Mucosa of descending colon (tissue), 3 donors: ENCODE results near the gene ZBTB46. TPM values are rescaled to one million over a fixed set of nuclear protein-coding genes. Genes with fewer than 3 reads are reported as not detected.
A peak's percentile ranks its signal among the peaks of the same experiment; 100 is the strongest.

ENCODE experiments used
- ATAC-seq: fragments of 200-7000 bp; cut with Tn5 transposase; one replicate; pipeline ENCODE4 v1.9.1; 2020; ENCODE audit warnings: mild to moderate bottlenecking, moderate library complexity
- DNase-seq, 3 donors: peaks; one replicate each; pipeline ENCODE4 v3.0.0-alpha.2; 2020
- H3K36me3 ChIP-seq: fragments of 200-600 bp; one replicate; pipeline ENCODE4 v1.8.0; 2021; ENCODE audit warnings: low read depth, mild to moderate bottlenecking
- H3K4me1 ChIP-seq: fragments of 200-600 bp; one replicate; pipeline ENCODE4 v1.8.0; 2021; ENCODE audit warnings: low read depth, mild to moderate bottlenecking
- H3K4me3 ChIP-seq: fragments of 200-600 bp; one replicate; pipeline ENCODE4 v1.8.0; 2021; ENCODE audit warnings: mild to moderate bottlenecking
- H3K9me3 ChIP-seq: fragments of 200-600 bp; one replicate; pipeline ENCODE4 v1.8.0; 2021; ENCODE audit warnings: mild to moderate bottlenecking
- intact Hi-C, 2 donors: fragments of 100-400 bp; cut with DNase I in 1 of 2; cut with micrococcal nuclease in 1 of 2; formaldehyde crosslinking; loops; one replicate each; pipeline versions ENCODE4 v1.11.0 to v1.11.1; 2022; cut with DNase I, micrococcal nuclease
- total RNA-seq, 3 donors: library from RNA; stranded (reverse); fragmentation: NEBNext Ultra II Directional in 2 of 3; extraction: Animal tissue kit (Norgen Biotek cat#: 25700) in 2 of 3; gene quantifications; one replicate each; pipeline versions ENCODE4 v1.2.1 to v1.2.4, GENCODE V29; 2021 to 2023
- TF ChIP-seq, protein P1 (sequence below): fragments of 200-600 bp; IDR thresholded peaks from one replicate; pipeline ENCODE4 v1.8.0; 2022; ENCODE audit warnings: antibody characterized with exemption, mild to moderate bottlenecking
- donor health status: DM: no; HTN: no; CAD: no; lungs with moderate emphysema.
- donor health status: DM: no; HTN: no; CAD: no.
- donor health status: DM: no; HTN: yes; CAD: no.

The ZBTB46 gene
- total RNA-seq, 3 donors from 2014 or later: 3.1 to 5.7 (median 3.3) TPM

DNA sequence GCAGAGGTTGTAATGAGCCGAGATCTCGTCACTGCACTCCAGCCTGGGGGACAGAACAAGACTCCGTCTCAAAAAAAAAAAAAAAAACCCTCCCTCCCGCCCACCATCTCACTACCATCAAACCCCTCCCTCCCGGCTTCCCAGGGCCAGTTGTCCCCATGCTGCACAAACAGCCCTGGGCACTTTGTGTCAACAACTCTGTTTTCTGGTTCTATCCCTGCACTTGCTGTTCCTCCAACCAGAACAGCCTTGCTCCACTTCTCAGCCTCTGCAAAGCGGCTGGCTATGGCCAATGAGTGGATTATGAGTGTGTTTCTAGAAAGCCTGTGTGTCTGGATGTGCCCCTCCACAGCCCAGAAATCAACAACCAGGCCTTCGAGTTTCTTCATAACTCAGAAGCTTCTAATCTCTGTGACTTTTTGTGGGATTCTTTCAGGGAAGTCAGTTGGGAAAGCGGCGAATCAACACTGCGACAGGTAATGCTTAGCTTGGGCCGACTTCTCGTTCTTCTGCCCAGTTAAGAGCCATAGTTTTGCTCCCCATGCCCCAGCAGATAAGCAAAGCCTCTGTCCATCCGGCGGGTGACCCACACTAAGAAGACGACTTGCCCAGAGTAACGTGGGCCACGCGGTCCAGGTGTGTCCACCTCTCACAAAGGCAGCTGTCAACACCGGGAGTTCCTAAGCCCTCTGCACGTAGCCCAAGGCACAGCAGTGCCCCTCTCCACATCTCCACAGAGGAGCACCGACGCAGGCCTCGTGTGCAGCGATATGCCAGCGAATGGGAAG is 5.5 kb downstream of the ZBTB46 start:
- ATAC-seq (no peak), DNase-seq (no peak)
- no peak overlapping the region for H3K4me3 ChIP-seq
- intact Hi-C loops: no loop called here
- peaks cover 6% of the 10 kb centered on the region for H3K4me1 ChIP-seq
- TF ChIP-seq, protein P1, sequence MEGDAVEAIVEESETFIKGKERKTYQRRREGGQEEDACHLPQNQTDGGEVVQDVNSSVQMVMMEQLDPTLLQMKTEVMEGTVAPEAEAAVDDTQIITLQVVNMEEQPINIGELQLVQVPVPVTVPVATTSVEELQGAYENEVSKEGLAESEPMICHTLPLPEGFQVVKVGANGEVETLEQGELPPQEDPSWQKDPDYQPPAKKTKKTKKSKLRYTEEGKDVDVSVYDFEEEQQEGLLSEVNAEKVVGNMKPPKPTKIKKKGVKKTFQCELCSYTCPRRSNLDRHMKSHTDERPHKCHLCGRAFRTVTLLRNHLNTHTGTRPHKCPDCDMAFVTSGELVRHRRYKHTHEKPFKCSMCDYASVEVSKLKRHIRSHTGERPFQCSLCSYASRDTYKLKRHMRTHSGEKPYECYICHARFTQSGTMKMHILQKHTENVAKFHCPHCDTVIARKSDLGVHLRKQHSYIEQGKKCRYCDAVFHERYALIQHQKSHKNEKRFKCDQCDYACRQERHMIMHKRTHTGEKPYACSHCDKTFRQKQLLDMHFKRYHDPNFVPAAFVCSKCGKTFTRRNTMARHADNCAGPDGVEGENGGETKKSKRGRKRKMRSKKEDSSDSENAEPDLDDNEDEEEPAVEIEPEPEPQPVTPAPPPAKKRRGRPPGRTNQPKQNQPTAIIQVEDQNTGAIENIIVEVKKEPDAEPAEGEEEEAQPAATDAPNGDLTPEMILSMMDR: no peak
- no peaks in the 10 kb centered on the region for H3K9me3 ChIP-seq
- H3K36me3 ChIP-seq: no peaks in the 10 kb centered on the region

DNA sequence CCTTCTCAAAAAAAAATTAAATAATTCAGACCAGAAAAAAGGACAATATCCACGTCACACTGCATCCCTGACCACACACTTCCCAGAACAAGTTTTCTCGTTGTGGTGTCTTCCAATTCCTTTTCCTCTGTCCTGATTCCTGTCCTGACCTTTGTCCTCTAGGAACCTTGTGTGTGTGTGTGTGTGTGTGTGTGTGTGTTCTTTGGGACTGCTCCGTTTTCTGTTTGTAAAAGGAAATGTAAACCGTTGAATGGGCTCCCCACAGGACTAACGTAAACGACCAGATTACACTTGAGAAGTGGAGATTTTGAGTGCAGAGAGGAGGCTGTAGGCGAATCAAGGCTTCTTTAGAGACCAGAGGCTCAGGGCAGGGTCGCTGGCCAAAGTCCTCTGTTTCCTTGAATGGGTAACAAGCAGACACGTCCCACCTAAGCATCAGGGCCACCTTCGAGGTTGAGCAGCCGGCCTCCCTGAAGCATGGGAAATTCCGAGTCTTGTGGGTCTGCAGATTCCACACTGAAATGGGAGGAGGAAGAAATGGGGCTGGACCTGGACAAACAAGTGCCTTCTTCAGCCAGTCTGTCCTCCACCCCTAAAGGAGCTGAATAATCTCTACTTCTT is 7.3 kb downstream of the ZBTB46 start:
- Histone ChIP-seq H3K9me3 (no peaks in the 10 kb centered on the region), H3K4me3 (no peak overlapping the region), H3K4me1 (peaks cover 4% of the 10 kb centered on the region), H3K36me3 (no peaks in the 10 kb centered on the region)
- peak in 1 of 3 donors; percentile 27 for DNase-seq
- ATAC-seq: peak; percentile 39
- TF ChIP-seq, protein P1: no peak
- intact Hi-C loops: no loop called here

DNA sequence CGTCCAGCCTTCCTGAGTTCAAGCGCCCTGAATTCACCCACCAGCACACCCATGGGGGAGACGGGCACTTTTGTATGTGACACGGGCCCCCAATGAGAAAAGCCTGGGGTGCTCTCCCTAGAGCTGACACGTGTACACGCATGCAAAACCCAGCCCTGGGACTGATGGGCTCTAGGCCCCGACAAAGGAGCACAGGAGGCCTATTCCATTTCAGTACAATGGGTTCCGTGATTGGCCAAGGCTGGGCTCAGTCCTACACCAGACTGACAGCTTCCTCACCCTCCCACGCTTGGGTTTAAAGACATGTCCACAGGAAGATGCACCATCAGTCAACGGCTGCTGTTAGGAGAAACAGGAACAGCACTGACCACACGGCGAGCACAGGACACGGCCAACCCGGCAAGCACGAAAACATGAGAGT is 8.8 kb downstream of the ZBTB46 start:
- ATAC-seq: peak; percentile 32
- no peaks in the 10 kb centered on the region for H3K36me3 ChIP-seq

DNA sequence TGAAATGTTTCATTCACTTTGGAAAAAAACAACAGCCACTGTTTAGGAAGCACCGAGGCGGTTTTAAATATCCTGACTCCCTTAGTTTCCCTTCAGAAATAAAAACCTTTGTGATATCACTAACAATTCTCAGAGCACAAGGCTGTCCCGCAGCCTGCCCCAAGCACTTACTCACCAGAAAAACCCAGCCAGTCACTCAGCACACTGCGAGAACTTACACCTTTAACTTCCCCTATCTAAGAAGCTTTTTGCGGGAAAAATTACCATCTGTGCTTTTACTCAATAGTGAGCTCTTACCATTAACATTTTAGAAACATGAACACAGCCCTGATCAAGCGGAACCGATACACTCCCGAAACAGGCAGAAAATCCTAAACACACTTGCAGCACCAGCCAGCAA is 9.3 kb downstream of the ZBTB46 start:
- TF ChIP-seq, protein P1: no peak
- intact Hi-C loops: no loop called here
- Histone ChIP-seq H3K4me3 (no peak overlapping the region), H3K36me3 (no peaks in the 10 kb centered on the region), H3K4me1 (peaks cover 4% of the 10 kb centered on the region), H3K9me3 (no peaks in the 10 kb centered on the region)
- ATAC-seq: no peak
- no peak for DNase-seq

More for the DNA sequence above, 8.8 kb downstream of the ZBTB46 start:
- peak in 1 of 3 donors; percentile 22 for DNase-seq
- intact Hi-C loops: no loop called here
- TF ChIP-seq, protein P1: no peak
- Histone ChIP-seq H3K4me1 (peaks cover 4% of the 10 kb centered on the region), H3K9me3 (no peaks in the 10 kb centered on the region), H3K4me3 (no peak overlapping the region)

DNA sequence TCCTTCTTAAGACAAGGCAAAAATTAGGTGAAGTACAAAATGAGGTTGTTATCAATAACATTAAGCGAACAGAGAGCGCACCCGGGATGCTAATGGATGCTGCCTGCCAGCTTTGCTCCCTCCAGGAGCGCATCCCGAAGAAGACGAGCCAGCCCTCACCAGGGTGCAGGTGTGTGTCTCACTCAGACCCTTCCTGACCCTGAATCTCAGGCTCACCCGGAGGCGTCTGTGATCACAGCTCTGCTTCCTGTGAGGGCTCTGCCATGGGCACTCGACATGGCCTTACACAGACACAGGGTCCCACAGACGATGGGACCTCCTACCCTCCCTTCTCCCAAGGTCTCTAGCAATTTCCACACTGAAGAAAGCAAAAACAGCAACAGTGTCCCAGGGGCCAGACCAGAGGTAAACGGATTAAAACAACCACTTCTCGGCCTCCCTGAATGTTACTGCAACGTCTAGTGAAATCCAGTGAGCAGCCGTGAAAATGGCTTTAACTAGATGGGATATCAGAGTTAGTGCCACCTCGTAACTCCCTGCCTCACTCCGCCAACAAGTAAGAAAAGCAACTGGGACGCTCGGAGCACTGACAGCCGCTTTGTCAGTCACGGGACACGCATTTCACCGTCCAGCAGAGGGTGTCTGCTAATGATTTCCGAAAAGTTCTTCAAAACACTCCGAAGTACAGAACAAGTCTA is 11.7 kb downstream of the ZBTB46 start:
- intact Hi-C loops: no loop called here
- DNase-seq (peak in 2 of 3 donors; percentile 53 to 62), ATAC-seq (peak; percentile 70)
- Histone ChIP-seq H3K4me1 (peaks cover 4% of the 10 kb centered on the region), H3K36me3 (no peaks in the 10 kb centered on the region), H3K4me3 (no peak overlapping the region), H3K9me3 (no peaks in the 10 kb centered on the region)
- TF ChIP-seq, protein P1: no peak
